ENCODE measurements around the gene CCDC190.

GRCh38 chr1:162903246-162903645, 42.3 kb upstream of the CCDC190 start:
- TF ChIP-seq, protein P1, sequence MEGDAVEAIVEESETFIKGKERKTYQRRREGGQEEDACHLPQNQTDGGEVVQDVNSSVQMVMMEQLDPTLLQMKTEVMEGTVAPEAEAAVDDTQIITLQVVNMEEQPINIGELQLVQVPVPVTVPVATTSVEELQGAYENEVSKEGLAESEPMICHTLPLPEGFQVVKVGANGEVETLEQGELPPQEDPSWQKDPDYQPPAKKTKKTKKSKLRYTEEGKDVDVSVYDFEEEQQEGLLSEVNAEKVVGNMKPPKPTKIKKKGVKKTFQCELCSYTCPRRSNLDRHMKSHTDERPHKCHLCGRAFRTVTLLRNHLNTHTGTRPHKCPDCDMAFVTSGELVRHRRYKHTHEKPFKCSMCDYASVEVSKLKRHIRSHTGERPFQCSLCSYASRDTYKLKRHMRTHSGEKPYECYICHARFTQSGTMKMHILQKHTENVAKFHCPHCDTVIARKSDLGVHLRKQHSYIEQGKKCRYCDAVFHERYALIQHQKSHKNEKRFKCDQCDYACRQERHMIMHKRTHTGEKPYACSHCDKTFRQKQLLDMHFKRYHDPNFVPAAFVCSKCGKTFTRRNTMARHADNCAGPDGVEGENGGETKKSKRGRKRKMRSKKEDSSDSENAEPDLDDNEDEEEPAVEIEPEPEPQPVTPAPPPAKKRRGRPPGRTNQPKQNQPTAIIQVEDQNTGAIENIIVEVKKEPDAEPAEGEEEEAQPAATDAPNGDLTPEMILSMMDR (IDR thresholded peaks at IDR 0.05 in 4 of 5, conservative IDR thresholded peaks at IDR 0.05 in 1 of 5), result no peak
- no peak for TF ChIP-seq POLR2A (IDR thresholded peaks at IDR 0.05)
